ENCODE measurements around the gene PIK3C2G. TPM values are rescaled to one million over a fixed set of nuclear protein-coding genes. Genes with fewer than 3 reads are reported as not detected.

Gene PIK3C2G
- polyA plus RNA-seq, 2 of the 4 experiments (the other 2 are of a cell fraction) = 0.01 TPM; not detected in 1

DNA sequence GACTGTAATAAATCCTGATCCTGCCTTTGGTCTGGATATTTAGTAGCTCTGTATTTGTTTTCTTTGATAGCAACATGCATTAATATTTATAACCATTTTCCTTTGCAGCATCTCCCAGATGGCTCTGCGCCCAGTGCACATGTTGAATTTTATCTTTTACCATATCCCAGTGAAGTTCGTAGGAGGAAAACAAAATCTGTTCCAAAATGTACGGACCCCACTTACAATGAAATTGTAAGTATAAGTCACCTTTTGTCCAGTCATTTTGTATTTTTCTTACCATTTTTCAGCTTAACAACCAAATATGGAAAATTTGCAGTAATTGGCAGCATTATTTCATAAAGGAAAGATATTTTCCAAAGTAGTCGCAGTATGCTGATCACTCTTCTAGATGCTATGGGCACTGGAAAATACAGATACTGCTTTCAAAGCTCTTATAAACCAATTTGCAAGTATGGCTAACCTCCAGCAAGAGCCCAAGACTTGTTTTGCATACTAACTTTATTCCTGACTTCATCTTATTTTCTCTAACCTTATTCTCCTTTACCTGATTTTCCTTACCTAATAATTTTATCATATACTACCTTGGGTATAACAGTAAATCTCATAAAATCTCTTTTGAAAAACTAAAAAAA is 379.1 kb downstream of the PIK3C2G start:
- H3K4me1 ChIP-seq = no peaks in the 10 kb centered on the region
- H3K9me3 ChIP-seq = no peaks in the 10 kb centered on the region
- ChIA-PET POLR2A (interaction anchor here (0.6 kb wide), 1 partner anchor 155 kb away, joined by 6 read pairs; no protein-coding TSS in a partner anchor), CTCF (no interaction called here)
- no peak overlapping the region for H3K4me2 ChIP-seq
- 61% methylated on average over 4 of the region's 4 CpGs for WGBS (ENCODE audit: missing lambda C conversion rate)
- no peak for ATAC-seq
- H3K27ac ChIP-seq = no peak overlapping the region
- no peak for DNase-seq (ENCODE audit: low read depth in 1 of 2, low spot score in 1 of 2)
- FAIRE-seq = no peak
- H3K4me3 ChIP-seq = no peak overlapping the region
- TF ChIP-seq KDM1A (IDR thresholded peaks at IDR 0.05; ENCODE audit: low read depth) = no peak
- no peak for TF ChIP-seq MAZ (IDR thresholded peaks at IDR 0.05; ENCODE audit: borderline replicate concordance, low read depth, low read length)
- no peak for TF ChIP-seq FOXS1 (CRISPR knock-in tag; IDR thresholded peaks at IDR 0.05)
- no peak for TF ChIP-seq ZC3H11A (IDR thresholded peaks at IDR 0.05)
- no peak for TF ChIP-seq POLR2A (IDR thresholded peaks at IDR 0.05; ENCODE audit: low read length)
- TF ChIP-seq, protein P1, sequence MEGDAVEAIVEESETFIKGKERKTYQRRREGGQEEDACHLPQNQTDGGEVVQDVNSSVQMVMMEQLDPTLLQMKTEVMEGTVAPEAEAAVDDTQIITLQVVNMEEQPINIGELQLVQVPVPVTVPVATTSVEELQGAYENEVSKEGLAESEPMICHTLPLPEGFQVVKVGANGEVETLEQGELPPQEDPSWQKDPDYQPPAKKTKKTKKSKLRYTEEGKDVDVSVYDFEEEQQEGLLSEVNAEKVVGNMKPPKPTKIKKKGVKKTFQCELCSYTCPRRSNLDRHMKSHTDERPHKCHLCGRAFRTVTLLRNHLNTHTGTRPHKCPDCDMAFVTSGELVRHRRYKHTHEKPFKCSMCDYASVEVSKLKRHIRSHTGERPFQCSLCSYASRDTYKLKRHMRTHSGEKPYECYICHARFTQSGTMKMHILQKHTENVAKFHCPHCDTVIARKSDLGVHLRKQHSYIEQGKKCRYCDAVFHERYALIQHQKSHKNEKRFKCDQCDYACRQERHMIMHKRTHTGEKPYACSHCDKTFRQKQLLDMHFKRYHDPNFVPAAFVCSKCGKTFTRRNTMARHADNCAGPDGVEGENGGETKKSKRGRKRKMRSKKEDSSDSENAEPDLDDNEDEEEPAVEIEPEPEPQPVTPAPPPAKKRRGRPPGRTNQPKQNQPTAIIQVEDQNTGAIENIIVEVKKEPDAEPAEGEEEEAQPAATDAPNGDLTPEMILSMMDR (IDR thresholded peaks at IDR 0.05) = no peak

DNA sequence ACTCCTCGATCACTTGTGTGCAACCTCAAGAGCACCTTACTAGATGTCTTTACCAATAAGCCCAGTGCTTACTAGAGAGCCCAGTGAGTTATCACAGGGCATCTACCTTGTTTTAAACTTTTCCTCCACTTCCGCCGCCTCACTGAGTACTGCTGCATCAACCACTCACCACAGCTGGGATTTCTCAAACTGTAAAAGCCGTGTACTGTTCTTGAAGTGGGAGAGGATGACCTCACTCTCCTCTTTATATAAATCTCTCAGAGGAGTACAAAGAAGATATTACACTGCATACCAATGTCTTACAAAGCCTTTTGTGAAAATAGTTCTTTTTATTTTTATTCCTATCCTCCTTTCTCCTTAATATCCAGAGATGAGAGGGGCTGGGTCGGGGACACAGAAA is 382.4 kb downstream of the PIK3C2G start:
- ATAC-seq = no peak
- no peaks in the 10 kb centered on the region for H3K4me1 ChIP-seq
- no peak for DNase-seq (ENCODE audit: low read depth in 1 of 2, low spot score in 1 of 2)
- H3K9me3 ChIP-seq = no peaks in the 10 kb centered on the region
- CTCF ChIA-PET = no interaction called here
- no peak for FAIRE-seq
- TF ChIP-seq, protein P2, sequence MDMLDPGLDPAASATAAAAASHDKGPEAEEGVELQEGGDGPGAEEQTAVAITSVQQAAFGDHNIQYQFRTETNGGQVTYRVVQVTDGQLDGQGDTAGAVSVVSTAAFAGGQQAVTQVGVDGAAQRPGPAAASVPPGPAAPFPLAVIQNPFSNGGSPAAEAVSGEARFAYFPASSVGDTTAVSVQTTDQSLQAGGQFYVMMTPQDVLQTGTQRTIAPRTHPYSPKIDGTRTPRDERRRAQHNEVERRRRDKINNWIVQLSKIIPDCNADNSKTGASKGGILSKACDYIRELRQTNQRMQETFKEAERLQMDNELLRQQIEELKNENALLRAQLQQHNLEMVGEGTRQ (IDR thresholded peaks at IDR 0.05) = no peak
- TF ChIP-seq JUN (IDR thresholded peaks at IDR 0.05) (no peak), RNF2 (IDR thresholded peaks at IDR 0.05; ENCODE audit: borderline replicate concordance, low read depth) (no peak), MAZ (IDR thresholded peaks at IDR 0.05; ENCODE audit: borderline replicate concordance, low read depth, low read length) (no peak), MYC (IDR thresholded peaks at IDR 0.05; ENCODE audit: borderline replicate concordance, low read length) (no peak), FOXS1 (CRISPR knock-in tag; IDR thresholded peaks at IDR 0.05) (no peak), MAFK (IDR thresholded peaks at IDR 0.05; ENCODE audit: partially characterized antibody) (no peak), EHF (CRISPR knock-in tag; IDR thresholded peaks at IDR 0.05) (no peak), EHMT2 (IDR thresholded peaks at IDR 0.05; ENCODE audit: low read depth) (no peak), ZNF302 (CRISPR knock-in tag; IDR thresholded peaks at IDR 0.05) (no peak), RARB (CRISPR knock-in tag; IDR thresholded peaks at IDR 0.05) (no peak), ZSCAN20 (CRISPR knock-in tag; IDR thresholded peaks at IDR 0.05) (no peak), JUNB (IDR thresholded peaks at IDR 0.05) (no peak), POLR2A (IDR thresholded peaks at IDR 0.05; ENCODE audit: low read length) (no peak), CBX8 (IDR thresholded peaks at IDR 0.05) (no peak)
- TF ChIP-seq, protein P3, sequence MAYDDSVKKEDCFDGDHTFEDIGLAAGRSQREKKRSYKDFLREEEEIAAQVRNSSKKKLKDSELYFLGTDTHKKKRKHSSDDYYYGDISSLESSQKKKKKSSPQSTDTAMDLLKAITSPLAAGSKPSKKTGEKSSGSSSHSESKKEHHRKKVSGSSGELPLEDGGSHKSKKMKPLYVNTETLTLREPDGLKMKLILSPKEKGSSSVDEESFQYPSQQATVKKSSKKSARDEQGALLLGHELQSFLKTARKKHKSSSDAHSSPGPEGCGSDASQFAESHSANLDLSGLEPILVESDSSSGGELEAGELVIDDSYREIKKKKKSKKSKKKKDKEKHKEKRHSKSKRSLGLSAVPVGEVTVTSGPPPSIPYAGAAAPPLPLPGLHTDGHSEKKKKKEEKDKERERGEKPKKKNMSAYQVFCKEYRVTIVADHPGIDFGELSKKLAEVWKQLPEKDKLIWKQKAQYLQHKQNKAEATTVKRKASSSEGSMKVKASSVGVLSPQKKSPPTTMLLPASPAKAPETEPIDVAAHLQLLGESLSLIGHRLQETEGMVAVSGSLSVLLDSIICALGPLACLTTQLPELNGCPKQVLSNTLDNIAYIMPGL (CRISPR knock-in tag; IDR thresholded peaks at IDR 0.05; ENCODE audit: borderline replicate concordance) = no peak
- TF ChIP-seq, protein P4, sequence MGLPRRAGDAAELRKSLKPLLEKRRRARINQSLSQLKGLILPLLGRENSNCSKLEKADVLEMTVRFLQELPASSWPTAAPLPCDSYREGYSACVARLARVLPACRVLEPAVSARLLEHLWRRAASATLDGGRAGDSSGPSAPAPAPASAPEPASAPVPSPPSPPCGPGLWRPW (IDR thresholded peaks at IDR 0.05) = no peak
- no peak overlapping the region for H3K27ac ChIP-seq
- no peak overlapping the region for H3K4me3 ChIP-seq
- H3K4me2 ChIP-seq = no peak overlapping the region
- WGBS (ENCODE audit: missing lambda C conversion rate) = 31% methylated on average over 5 of the region's 5 CpGs
- POLR2A ChIA-PET = no interaction called here
